C1 segment of cervical spinal cord (tissue), 14 donors: ENCODE data around the gene MBLAC2.

Experiments used
- DNase-seq, 14 donors: peaks; one replicate each; lab custom pipeline; 2025; lab: John Stamatoyannopoulos, UW

Gene MBLAC2

DNA sequence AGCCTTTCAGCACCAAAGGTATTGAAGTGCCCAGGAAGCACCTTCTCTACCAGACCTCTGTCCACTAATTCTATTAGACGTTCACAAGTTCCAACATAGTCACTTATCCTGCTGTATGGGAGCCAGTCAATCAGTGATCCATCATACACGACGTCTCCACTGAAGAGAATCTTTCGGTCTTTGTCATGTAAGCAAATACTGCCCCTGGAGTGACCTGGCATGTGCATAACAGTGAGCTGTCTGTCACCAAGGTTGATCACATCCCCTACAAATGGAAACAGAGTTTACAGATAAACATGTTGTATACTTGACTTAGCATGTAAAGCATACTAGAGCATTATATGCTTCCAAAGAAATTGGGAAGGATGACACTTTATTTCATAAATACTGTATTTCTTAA lies 13.3 kb downstream of the MBLAC2 start:
- no peak for DNase-seq

DNA sequence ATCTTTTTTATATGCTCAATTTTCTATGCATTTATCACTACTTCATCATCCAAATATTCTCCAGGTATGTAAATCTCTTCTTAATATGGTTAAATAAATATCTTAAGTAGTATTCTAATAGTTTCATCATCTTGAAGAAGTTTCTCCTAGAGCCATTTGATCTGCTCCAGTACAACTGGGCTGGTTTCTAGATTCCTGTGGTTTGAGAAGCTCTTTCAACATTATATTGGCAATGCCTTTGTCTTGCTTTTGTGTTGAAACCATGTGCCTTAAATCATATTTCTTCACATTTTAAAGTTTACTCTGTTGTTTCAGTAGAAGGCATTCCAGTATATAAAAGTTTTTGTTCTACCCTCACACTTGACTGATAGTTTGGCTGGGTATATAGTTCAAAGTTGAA lies 27.6 kb downstream of the MBLAC2 start:
- no peak for DNase-seq

DNA sequence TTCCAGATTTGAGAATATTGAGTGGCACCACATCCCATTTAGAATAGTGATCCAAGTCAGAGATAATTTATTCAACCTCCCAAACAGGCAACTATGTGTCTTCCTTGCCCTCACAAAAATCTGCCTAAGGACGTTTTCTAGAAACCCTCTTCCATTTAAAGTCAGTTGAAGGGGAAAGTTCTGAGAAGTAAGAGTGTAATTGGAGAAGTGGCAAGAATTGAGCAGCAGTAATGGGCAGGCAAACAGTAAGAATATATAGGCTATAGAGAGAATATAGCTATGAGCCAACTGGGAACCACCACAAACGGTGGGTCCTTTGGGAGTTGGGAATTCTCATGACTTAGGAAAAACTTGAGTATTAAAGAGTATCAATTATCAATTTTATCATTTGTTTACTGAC lies 33.9 kb downstream of the MBLAC2 start:
- DNase-seq: no peak

DNA sequence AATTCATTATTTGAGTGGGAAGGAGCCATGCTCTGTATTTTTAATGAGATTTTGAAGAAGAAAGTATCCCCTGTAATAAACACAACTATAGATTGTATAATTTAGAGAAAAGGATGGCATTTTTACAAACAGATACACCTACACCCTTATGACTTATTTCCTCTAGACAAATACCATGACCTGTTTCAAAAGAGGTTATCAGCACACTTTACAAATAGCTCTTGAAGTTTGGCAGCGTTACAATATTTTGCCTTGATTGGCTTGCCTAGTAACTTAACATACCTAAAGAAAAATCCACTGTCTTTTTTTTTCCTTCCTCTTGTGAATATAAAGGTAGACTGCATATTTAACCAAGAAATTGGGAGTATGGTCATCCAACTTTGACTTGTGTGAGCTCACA lies 36.5 kb downstream of the MBLAC2 start:
- DNase-seq: no peak

DNA sequence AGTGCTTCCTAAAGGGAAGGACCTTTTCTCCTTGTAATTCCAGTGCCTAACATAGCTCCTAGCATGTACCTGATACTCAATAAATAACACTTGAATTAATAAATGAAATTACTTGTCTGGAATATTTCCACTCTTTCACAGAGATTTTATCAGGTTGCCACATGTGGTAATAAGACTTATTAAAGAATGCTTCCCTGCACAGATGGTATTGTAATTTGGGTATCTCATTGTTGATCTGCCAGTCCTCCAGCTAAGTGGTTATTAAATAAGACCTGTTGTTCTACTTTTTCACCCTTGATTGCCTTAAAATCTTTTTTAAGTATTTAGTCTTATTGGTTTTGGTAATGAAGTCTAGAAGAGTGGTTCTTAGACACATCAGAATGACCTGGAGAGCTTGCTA lies 36.9 kb downstream of the MBLAC2 start:
- DNase-seq: no peak

DNA sequence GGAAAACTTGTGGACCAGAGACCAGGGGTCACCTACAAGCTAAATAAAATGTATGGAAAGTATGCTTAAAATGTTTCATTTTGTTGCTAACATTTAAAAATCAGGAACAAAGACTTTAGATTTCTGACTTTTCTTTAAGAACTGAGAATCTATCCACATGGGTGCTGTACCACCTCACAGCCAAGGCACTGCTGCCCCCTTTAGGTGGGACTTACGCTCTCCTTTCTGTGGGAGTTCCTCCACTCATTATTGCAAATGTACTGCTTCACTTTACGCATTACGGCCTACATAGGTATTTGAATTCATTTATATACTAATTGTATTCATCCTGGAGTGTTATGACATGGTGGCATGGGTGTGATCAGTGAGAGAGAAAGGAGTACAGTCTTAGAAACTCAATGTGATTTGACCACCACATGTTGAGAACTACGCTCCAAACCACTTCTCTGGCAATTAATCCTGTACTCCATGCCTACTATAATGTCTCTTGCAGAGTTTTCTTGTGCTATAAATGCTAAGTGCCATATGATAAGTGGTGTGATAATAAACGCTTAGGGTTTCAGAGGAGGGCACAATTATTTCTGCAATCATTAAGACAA lies 40.4 kb downstream of the MBLAC2 start:
- peak in 4 of 14 donors; percentile 1 to 22 (median 8) for DNase-seq

DNA sequence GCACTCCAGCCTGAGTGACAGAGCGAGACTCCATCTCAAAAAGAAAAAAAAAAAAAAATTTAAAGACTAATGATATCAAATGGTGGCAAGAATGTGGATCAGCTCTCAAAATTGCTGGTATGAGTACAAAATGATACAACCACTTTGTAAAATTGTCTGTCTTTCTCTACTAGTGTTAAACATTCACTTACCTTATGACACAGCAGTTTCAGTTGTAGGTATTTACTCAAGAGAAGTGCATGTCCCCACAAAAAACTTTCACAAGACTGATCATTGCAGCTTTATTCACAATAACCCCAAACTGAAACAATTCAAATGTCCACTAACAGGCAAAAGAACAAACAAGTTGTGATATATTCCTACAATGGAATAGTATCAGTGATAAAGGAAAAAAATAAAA lies 50.3 kb downstream of the MBLAC2 start:
- DNase-seq: no peak

DNA sequence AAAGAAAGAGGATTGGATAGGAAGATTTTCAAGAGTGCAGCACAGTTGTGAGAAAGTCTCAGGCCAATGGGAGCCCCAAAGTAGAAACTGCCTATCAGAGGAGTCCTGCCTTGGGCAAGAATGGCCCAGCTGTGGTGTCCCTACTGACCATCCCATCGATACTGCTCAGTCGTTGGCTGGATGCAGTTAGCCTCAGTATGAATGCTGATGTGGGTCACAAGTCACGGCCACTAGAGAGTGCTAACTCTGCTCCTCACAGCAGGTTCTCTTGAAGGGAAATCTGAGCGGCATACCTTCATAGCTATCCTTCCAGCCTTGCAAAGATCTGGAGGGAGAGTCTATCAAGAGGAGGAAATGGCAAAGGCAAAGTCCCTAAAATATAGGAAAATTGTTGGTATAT lies 53.4 kb downstream of the MBLAC2 start:
- DNase-seq: no peak

DNA sequence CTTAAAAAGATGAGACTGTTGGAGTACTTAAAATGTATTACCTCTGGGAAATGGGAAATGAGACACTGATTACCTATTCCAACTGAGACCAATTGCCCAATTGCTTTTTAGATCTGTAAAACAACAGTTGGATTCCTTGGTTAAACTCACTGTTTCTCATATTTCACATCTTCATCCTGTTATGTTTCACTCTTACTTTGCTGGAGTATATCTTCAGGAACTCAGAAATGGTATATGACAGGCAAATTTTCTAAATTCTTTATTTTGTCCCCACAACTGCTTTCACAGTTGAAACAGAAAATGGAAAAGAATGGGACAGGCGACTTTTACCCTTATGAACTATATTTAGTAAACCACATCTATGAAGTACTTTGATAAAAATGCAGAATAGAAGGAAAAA lies 56.4 kb downstream of the MBLAC2 start:
- no peak for DNase-seq

DNA sequence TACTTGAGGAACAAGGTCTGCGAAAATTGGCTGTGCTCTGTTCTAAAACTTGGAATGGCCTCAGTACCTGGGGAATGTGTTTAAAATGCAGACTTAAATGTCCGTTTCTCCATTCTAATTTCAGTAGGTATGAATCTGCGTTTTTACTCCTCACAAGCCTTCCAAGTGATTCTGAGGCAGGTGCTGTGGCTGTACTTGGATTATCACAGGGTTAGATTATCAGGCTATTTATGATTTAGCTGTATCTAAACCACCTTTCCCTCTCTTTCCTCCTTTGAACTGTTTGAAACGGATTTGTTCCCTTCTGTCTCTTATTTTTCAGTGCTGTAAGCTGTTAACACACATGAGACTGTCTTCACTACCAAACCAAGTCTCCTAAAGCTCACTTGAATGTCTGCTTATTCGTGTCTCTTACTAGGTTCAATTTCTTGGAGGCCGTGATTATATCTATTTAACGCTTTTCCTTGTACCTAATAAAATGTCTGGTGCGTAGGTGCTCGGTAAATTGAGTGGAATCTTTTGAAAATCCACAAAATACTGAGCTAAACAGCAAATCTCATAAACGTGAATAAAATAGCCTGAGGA lies 64.3 kb downstream of the MBLAC2 start:
- peak in 1 of 14 donors; percentile 69 for DNase-seq

DNA sequence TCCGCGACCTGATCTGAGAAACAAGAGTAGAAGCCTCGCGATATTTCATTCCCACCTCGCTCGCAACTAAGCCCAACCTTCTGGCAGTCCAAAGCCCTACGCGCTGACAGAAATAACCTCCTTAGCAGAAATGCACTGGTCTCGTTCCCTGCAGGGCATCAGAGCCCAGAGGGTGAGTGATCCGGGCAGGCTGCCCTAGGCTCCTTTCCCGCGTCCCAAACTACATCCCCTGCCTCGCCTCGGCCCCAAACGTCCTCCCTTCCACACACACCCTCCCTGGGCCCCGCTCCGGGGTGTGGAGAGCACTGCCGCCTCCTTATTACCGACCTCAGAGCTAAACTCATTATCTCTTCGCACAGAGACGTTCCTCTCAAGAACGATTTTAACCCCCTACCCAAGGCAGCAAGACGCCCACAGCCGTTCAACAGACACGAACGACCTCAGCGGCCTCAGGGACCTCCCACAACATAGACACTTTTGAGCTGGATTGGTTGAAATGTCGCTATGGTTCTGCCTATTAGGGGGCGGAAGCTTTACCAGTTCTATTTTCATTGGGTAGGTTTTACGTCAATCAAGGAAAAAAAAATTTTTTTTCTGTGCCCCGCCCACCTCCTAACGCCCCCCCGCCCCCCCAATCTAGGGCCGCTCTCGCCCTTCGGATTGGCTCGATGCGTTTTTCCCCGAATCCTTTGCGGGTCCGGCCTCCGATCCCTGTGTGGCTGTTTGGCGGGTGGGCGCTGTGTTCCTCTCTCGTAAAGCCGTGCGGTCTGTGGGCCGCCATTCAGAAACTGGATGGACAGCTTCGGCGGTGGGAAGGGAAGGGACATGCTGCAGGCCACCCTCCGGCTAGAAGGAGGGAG lies 65.0 kb downstream of the MBLAC2 start, which contains the start of gene CETN3:
CETN3 (minus strand) TSS at position 439 of the 860 bp plus-strand sequence; CDS start at position 344, 95 bp downstream.
- peak; percentile 58 to 100 (median 94) for DNase-seq

DNA sequence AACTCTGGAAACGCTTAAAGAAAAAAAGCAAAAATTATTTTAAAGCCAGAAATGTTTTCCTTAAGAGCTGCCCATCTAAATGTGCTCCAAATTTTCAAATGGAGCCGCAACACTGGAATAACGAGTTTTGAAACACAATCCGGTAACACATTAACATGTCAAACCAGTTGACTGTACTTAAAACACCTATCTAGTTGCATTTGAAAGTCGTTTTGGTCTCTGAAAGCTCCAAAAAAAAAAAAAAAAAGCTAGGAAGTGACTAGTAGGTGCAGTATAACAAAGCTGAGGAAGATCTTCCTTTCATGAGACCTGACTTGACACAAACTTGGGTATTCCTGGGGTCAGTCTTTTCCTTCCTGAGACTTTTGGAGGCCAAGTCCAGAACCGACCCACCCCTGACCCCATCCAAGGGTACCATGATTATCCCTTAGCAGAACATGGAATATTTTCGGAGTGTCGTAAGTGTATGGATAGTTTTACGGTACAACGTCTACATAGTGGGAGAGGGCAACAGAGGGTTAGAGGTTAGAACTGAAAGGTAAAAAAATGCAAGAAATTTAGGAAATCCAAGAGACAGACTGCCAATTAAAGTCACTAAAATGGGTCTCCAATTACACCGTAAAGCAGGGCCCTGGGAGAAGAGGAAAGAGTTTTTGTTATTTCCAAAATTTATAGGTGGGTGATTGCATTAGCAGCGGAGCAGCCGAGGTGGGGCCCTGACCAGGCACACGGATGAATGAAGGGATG lies 65.8 kb downstream of the MBLAC2 start:
- no peak for DNase-seq
